Lung (tissue), 12 donors: ENCODE results near the gene SAP30. TPM values are rescaled to one million over a fixed set of nuclear protein-coding genes. Genes with fewer than 3 reads are reported as not detected.

Source experiments
- ATAC-seq: fragments of 200-7000 bp; cut with Tn5 transposase; one replicate; pipeline ENCODE4 v1.9.1; 2020; ENCODE audit warnings: moderate number of reproducible peaks; ENCODE audit not compliant: insufficient read depth, low FRiP score
- DNase-seq, 3 donors: peaks; one replicate each; pipeline ENCODE4 v3.0.0-alpha.2; 2013 to 2017
- H3K27ac ChIP-seq, 2 donors: one replicate each; pipeline ENCODE4 v1.5.1; 2013; ENCODE audit warnings: mild to moderate bottlenecking in 2 of 2, moderate library complexity in 2 of 2, control low read depth in 1 of 2, inconsistent platforms in 1 of 2, low read depth in 1 of 2, low read length in 1 of 2
- H3K27me3 ChIP-seq, 3 donors: one replicate each; pipeline ENCODE4 v1.5.1; 2013; ENCODE audit warnings: low read length in 2 of 3; ENCODE audit not compliant: control insufficient read depth in 3 of 3, insufficient read depth in 3 of 3
- H3K36me3 ChIP-seq, 4 donors: one replicate each; pipeline ENCODE4 v1.5.1; 2013; ENCODE audit warnings: low read length in 4 of 4, mild to moderate bottlenecking in 1 of 4, moderate library complexity in 1 of 4; ENCODE audit not compliant: control insufficient read depth in 4 of 4, insufficient read depth in 4 of 4
- H3K4me1 ChIP-seq, 5 donors: one replicate each; pipeline ENCODE4 v1.5.1; 2013; ENCODE audit warnings: low read length in 5 of 5, mild to moderate bottlenecking in 2 of 5, moderate library complexity in 1 of 5; ENCODE audit not compliant: control insufficient read depth in 5 of 5, insufficient read depth in 5 of 5
- H3K4me3 ChIP-seq: one replicate; pipeline ENCODE4 v1.5.1; 2013; ENCODE audit warnings: mild to moderate bottlenecking, control low read depth, moderate library complexity
- H3K9ac ChIP-seq, 2 donors: one replicate each; pipeline ENCODE4 v1.5.1; 2013; ENCODE audit warnings: low read length in 2 of 2, control low read depth in 1 of 2; ENCODE audit not compliant: insufficient read depth in 1 of 2
- H3K9me3 ChIP-seq, 4 donors: one replicate each; pipeline ENCODE4 v1.5.1; 2013; ENCODE audit warnings: low read length in 3 of 4, mild to moderate bottlenecking in 1 of 4, moderate library complexity in 1 of 4; ENCODE audit not compliant: control insufficient read depth in 4 of 4, insufficient read depth in 3 of 4
- CTCF ChIP-seq: IDR thresholded peaks from 2 replicates; pipeline ENCODE4 v1.5.1; 2012; ENCODE audit warnings: mild to moderate bottlenecking; ENCODE audit errors: control extremely low read depth, extremely low read depth
- WGBS, 2 donors: extraction: QIAGEN DNeasy Blood & Tissue Kit; methylation state at CpG; one replicate each; pipeline ENCODE4 v1.1.7; 2013; 5-methylcytosine and 5-hydroxymethylcytosine counted together
- polyA plus RNA-seq, 2 donors: library from polyadenylated mRNA; stranded (reverse); fragments of 200-250 nt; gene quantifications; one replicate each; pipeline ENCODE4 v1.2.1, GENCODE V29; 2013
- total RNA-seq, 2 donors: library from RNA; depleted of rRNA in 1 of 2; stranded (reverse); fragments of >200 nt in 1 of 2; gene quantifications; one replicate each; pipeline ENCODE4 v1.2.1, GENCODE V29; 2014 to 2021
- donor health status: control.
- donor health status: control.
- donor health status: Bipolar disorder and iron deficiency.
- donor health status: healthy.
- donor health status: DM: yes; HTN: yes; CAD: no.

Gene SAP30
- total and polyA plus RNA-seq, 4 donors, result 5.1 to 25.2 (median 12.6) TPM

- no peaks in the 10 kb centered on the region for H3K36me3 ChIP-seq
- H3K9me3 ChIP-seq, result no peaks in the 10 kb centered on the region
- H3K9ac ChIP-seq, result no peak overlapping the region
- H3K4me3 ChIP-seq, result no peak overlapping the region
- no peaks in the 10 kb centered on the region for H3K27me3 ChIP-seq
- ATAC-seq (peak; percentile 64), DNase-seq (peak in 1 of 3 donors; percentile 9)
- no peak for TF ChIP-seq CTCF
- peak overlapping the region; percentile 28 to 46 for H3K27ac ChIP-seq
- peaks cover 0 to 5% (median 0%) of the 10 kb centered on the region in 5 donors for H3K4me1 ChIP-seq
- 48 to 66% methylated on average over 26 of the region's 26 CpGs for WGBS, 2 donors
These were observed 45.3 kb downstream of the SAP30 start for GRCh38 chr4:173415885-173416653.

GRCh38 chr4:173417833-173418232, 47.1 kb downstream of the SAP30 start:
- Histone ChIP-seq H3K27ac (no peak overlapping the region), H3K36me3 (no peaks in the 10 kb centered on the region), H3K27me3 (no peaks in the 10 kb centered on the region), H3K4me3 (no peak overlapping the region), H3K9me3 (no peaks in the 10 kb centered on the region), H3K4me1 (peaks cover 0 to 1% (median 0%) of the 10 kb centered on the region in 5 donors), H3K9ac (no peak overlapping the region)
- no peak for TF ChIP-seq CTCF
- DNase-seq, result no peak
- ATAC-seq, result no peak

- H3K27ac ChIP-seq, result no peak overlapping the region
These were observed 47.9 kb downstream of the SAP30 start for GRCh38 chr4:173418639-173419038.

More at GRCh38 chr4:173418639-173419038, 47.9 kb downstream of the SAP30 start:
- WGBS, 2 donors, result 32 to 58% methylated on average over 3 of the region's 3 CpGs
- ATAC-seq (no peak), DNase-seq (no peak)
- no peaks in the 10 kb centered on the region for H3K27me3 ChIP-seq
- no peak overlapping the region for H3K9ac ChIP-seq
- H3K4me3 ChIP-seq, result no peak overlapping the region
- no peaks in the 10 kb centered on the region for H3K9me3 ChIP-seq
- no peak for TF ChIP-seq CTCF
- H3K36me3 ChIP-seq, result no peaks in the 10 kb centered on the region
- peaks cover 0 to 1% (median 0%) of the 10 kb centered on the region in 5 donors for H3K4me1 ChIP-seq
